Tibial artery (tissue), 4 donors: ENCODE measurements around the gene EXOSC2.
A peak's percentile ranks its signal among the peaks of the same experiment; 100 is the strongest.

Experiments
- DNase-seq, 2 donors: peaks; one replicate each; pipeline ENCODE4 v3.0.0-alpha.2; 2019
- H3K27ac ChIP-seq, 2 donors: fragments of 200-600 bp; sonication (generic) in 1 of 2; 1 replicate in 1 of 2; 2 replicates in 1 of 2; pipeline ENCODE4 v1.5.1; 2018 to 2019; ENCODE audit warnings: mild to moderate bottlenecking in 1 of 2
- H3K27me3 ChIP-seq, 2 donors: fragments of 200-600 bp; sonication (generic) in 1 of 2; one replicate each; pipeline versions ENCODE4 v1.5.1 to v1.6.0; 2016 to 2019
- H3K36me3 ChIP-seq, 3 donors: fragments of 200-600 bp; sonication (generic) in 2 of 3; one replicate each; pipeline ENCODE4 v1.5.1; 2016 to 2019; ENCODE audit warnings: mild to moderate bottlenecking in 2 of 3
- H3K4me1 ChIP-seq, 4 donors: fragments of 200-600 bp; sonication (generic) in 2 of 4; 1 replicate in 3 of 4; 2 replicates in 1 of 4; pipeline ENCODE4 v1.5.1; 2016 to 2019
- H3K4me3 ChIP-seq, 2 donors: fragments of 200-600 bp; sonication (generic) in 1 of 2; 1 replicate in 1 of 2; 2 replicates in 1 of 2; pipeline ENCODE4 v1.5.1; 2018 to 2019; ENCODE audit warnings: mild to moderate bottlenecking in 2 of 2
- H3K9me3 ChIP-seq, 3 donors: fragments of 200-600 bp; sonication (generic) in 1 of 3; one replicate each; pipeline ENCODE4 v1.5.1; 2016 to 2019
- intact Hi-C: fragments of 100-400 bp; cut with DNase I; formaldehyde crosslinking; loops from one replicate; pipeline ENCODE4 v1.15.0; 2023; ENCODE audit warnings: low total_unique reads
- TF ChIP-seq, protein P1 (sequence below), 2 experiments: fragments of 200-600 bp in 1 of 2; fragments of 450-650 bp in 1 of 2; IDR thresholded peaks; one replicate each; pipeline ENCODE4 v1.5.1; 2017 to 2019; ENCODE audit warnings: antibody characterized with exemption in 2 of 2, mild to moderate bottlenecking in 1 of 2, moderate library complexity in 1 of 2

EXOSC2 gene

DNA sequence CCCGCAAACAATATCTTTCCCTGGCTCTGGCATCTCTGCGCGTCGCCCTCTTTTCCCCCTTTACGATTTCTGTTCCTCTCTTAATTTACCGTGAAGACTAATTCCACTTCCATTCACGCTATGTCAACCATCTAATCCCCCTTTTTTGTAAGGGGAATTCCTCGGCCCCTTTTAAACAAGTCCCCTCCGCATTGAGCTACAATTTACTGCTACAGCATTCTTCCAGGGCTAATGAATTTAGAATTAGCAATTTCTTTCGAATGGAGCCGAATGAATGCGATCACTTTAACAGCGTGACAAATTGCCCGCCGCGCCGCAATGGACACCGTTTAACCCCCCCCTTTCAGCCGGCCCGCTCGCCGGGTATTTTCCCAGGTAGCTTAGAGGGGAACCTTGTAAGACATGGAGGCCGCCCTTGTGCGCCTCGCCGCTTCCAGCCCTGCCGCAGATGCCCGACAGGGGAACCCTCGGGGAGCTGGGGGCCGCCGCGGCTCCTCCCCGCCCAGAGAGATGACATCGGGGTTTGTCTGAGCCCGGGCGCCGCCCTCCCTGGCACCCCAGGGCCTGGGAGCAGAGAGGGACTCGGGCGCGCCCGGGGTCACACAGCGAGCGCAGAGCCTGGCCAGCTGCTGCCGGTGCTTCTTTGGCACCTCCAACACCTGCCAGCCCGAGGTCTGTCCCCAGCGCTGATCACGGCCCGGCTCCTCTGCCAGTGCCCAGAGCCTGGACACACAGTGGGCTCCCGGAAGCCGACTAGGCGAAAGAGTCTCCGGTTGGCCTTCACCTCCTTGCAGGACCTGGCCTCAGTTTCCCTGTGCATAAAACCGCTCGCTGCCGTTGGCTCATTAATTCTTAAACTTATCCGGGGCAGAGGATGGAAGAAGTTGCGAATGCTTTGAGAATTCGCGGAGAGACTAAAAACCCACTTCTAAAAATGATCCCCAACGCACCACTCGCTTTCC is 27.9 kb upstream of the EXOSC2 start:
- peak overlapping the region in 1 of 2 donors; percentile 16 for H3K4me3 ChIP-seq
- H3K9me3 ChIP-seq = no peaks in the 10 kb centered on the region
- H3K27me3 ChIP-seq = peaks cover 17 to 80% of the 10 kb centered on the region in 2 donors
- intact Hi-C loops = no loop called here
- H3K36me3 ChIP-seq = no peaks in the 10 kb centered on the region
- TF ChIP-seq, protein P1, sequence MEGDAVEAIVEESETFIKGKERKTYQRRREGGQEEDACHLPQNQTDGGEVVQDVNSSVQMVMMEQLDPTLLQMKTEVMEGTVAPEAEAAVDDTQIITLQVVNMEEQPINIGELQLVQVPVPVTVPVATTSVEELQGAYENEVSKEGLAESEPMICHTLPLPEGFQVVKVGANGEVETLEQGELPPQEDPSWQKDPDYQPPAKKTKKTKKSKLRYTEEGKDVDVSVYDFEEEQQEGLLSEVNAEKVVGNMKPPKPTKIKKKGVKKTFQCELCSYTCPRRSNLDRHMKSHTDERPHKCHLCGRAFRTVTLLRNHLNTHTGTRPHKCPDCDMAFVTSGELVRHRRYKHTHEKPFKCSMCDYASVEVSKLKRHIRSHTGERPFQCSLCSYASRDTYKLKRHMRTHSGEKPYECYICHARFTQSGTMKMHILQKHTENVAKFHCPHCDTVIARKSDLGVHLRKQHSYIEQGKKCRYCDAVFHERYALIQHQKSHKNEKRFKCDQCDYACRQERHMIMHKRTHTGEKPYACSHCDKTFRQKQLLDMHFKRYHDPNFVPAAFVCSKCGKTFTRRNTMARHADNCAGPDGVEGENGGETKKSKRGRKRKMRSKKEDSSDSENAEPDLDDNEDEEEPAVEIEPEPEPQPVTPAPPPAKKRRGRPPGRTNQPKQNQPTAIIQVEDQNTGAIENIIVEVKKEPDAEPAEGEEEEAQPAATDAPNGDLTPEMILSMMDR (IDR thresholded peaks at IDR 0.05) = no peak
- no peak for DNase-seq
- H3K27ac ChIP-seq = no peak overlapping the region
- peaks cover 0 to 61% (median 58%) of the 10 kb centered on the region in 4 donors for H3K4me1 ChIP-seq

DNA sequence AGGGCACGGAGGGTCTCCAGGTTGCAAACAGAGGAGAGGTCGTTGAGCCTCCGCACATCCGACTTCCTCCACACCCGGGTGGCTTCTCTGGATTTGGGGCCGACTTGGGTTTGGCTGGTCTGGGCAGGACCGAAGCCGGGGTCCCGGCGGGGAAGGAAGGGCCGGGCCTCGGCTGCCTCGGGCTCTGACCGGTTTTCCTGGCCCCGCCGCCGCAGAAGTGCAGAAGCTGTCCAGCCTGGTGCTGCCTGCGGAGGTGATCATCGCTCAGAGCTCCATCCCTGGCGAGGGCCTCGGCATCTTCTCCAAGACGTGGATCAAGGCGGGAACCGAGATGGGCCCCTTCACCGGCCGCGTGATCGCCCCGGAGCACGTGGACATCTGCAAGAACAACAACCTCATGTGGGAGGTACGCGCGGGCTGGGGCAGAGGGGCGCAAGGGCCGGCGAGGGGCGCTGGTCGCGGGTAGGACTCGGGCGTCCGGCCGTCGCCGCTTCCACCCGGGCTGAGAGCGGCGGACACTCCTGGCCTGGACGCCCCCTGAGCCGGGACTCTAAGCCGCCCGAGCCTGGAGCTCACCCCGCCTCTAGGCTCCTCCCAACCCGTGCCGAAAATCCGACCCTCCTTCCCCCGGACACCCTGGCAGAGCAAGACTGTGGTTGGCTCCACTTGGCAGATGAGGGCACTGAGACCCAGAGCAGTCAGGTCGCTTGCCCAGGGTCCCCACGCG is 27.0 kb upstream of the EXOSC2 start:
- Histone ChIP-seq H3K4me1 (peaks cover 0 to 52% (median 49%) of the 10 kb centered on the region in 4 donors), H3K9me3 (no peaks in the 10 kb centered on the region), H3K27ac (no peak overlapping the region), H3K4me3 (no peak overlapping the region), H3K36me3 (no peaks in the 10 kb centered on the region), H3K27me3 (peaks cover 14 to 72% of the 10 kb centered on the region in 2 donors)
- TF ChIP-seq, protein P1 (IDR thresholded peaks at IDR 0.05) = no peak
- no peak for DNase-seq
- intact Hi-C loops = no loop called here

DNA sequence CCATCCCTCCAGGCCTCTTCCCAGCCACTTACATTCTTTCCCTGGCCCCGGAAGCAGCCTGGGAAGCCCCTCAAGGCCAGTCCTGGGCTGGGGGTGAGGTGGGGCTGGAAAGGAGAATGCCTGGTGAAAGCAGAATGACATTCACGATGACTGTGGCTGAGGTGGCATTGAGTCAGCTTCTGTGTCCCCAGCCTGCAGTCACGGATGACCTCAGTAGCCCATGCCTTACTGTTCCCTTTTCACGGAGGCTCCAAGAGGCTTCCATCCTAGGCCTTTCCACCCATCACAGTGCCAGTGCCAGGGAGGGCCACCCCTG is 26.5 kb upstream of the EXOSC2 start:
- H3K9me3 ChIP-seq = no peaks in the 10 kb centered on the region
- no peaks in the 10 kb centered on the region for H3K36me3 ChIP-seq
- peaks cover 13 to 67% of the 10 kb centered on the region in 2 donors for H3K27me3 ChIP-seq
- TF ChIP-seq, protein P1 (IDR thresholded peaks at IDR 0.05) = no peak
- peaks cover 0 to 47% (median 46%) of the 10 kb centered on the region in 4 donors for H3K4me1 ChIP-seq
- no peak for DNase-seq
- H3K27ac ChIP-seq = no peak overlapping the region
- no peak overlapping the region for H3K4me3 ChIP-seq
- intact Hi-C loops = no loop called here

DNA sequence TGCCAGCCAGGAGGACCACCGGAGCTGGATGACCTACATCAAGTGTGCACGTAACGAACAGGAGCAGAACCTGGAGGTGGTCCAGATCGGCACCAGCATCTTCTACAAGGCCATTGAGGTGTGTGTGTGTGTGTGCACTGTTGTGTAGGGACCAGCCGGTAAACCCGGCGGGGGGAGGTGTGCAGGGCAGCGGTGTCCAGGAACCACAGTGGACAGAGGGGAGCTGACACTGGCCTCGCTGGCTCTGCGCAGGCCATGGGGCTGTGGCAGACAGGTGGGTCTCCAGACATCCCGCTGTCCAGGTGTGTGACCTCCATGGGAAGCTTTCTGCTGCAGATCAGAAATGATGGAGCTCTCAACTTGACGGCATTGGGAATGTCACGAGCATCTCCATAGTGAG is 25.4 kb upstream of the EXOSC2 start:
- no peaks in the 10 kb centered on the region for H3K36me3 ChIP-seq
- intact Hi-C loops = no loop called here
- no peak overlapping the region for H3K27ac ChIP-seq
- TF ChIP-seq, protein P1 (IDR thresholded peaks at IDR 0.05) = no peak
- no peak overlapping the region for H3K4me3 ChIP-seq
- peaks cover 9 to 55% of the 10 kb centered on the region in 2 donors for H3K27me3 ChIP-seq
- H3K4me1 ChIP-seq = peaks cover 0 to 36% (median 34%) of the 10 kb centered on the region in 4 donors
- H3K9me3 ChIP-seq = no peaks in the 10 kb centered on the region
- DNase-seq = no peak

DNA sequence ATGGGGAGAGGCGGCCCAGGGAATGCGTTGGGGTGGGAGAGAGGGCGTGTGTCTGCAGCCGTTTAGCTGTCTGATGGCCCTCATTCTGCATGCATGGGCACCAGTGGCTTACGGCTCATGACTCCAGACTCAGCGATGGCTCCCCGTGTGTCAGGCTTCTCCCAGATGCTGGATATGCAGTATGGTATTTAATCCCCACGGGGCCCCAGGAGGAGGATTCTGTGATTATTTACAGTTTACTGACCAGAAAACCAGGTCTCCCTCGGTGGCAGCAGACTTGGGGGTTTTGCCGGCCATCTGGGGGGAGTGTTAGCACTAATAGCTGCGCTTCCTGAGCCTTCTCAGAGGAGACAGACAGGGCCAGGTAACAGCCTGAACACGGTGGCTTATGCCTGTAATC is 24.9 kb upstream of the EXOSC2 start:
- H3K4me3 ChIP-seq = no peak overlapping the region
- peaks cover 0 to 31% (median 30%) of the 10 kb centered on the region in 4 donors for H3K4me1 ChIP-seq
- H3K36me3 ChIP-seq = no peaks in the 10 kb centered on the region
- TF ChIP-seq, protein P1 (IDR thresholded peaks at IDR 0.05) = no peak
- DNase-seq = no peak
- no peak overlapping the region for H3K27ac ChIP-seq
- H3K27me3 ChIP-seq = peaks cover 9 to 51% of the 10 kb centered on the region in 2 donors
- no peaks in the 10 kb centered on the region for H3K9me3 ChIP-seq
- intact Hi-C loops = no loop called here
